Pericardium fibroblast (primary cell): Measurements from ENCODE around the gene SLC13A1. TPM values are rescaled to one million over a fixed set of nuclear protein-coding genes. Genes with fewer than 3 reads are reported as not detected.

Experiments used
- total RNA-seq: library from RNA; depleted of rRNA; stranded (reverse); fragments of >200 nt; gene quantifications from 2 replicates; pipeline ENCODE4 v1.2.3, GENCODE V29; 2015

The SLC13A1 gene, protein sequence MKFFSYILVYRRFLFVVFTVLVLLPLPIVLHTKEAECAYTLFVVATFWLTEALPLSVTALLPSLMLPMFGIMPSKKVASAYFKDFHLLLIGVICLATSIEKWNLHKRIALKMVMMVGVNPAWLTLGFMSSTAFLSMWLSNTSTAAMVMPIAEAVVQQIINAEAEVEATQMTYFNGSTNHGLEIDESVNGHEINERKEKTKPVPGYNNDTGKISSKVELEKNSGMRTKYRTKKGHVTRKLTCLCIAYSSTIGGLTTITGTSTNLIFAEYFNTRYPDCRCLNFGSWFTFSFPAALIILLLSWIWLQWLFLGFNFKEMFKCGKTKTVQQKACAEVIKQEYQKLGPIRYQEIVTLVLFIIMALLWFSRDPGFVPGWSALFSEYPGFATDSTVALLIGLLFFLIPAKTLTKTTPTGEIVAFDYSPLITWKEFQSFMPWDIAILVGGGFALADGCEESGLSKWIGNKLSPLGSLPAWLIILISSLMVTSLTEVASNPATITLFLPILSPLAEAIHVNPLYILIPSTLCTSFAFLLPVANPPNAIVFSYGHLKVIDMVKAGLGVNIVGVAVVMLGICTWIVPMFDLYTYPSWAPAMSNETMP
- not detected in 2 replicates for total RNA-seq

DNA sequence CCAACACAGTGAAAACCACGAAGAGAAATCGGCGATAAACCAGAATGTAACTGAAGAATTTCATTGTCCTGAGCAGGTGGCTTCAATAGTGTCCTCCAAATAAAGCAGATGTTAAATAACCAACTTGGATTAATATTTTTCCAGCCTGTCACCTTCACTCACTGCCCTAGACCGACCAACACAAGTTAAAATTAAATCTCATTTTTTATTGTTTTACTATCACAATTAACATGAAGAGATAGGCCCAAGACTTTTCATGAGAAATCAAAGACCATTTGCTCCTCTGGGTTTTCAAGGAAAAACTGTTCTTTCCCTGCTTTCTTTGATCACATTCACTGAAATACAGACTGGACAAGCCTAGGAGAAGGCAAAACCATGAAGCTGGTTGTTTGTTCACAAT, at the start of gene SLC13A1:
Gene SLC13A1, minus strand, starts transcription at position 87 of the 400 bp plus-strand sequence. Its CDS starts 23 bp downstream, at position 64.

Other genes starting within 250 kb of the SLC13A1 start
- gene TAS2R16, start 204.3 kb downstream of the SLC13A1 start, total RNA-seq, result not detected in 2 replicates